Bronchial epithelial cell (primary cell): ENCODE data around the gene OTUD4. TPM values are rescaled to one million over a fixed set of nuclear protein-coding genes. Genes with fewer than 3 reads are reported as not detected.

Source experiments
- DNase-seq: peaks from one replicate; pipeline ENCODE4 v3.0.0-alpha.2; 2010; ENCODE audit warnings: low read depth
- FAIRE-seq: peaks from 2 replicates; lab custom pipeline; 2011; peaks lifted over from hg19 to GRCh38; lab: Jason Lieb, UNC
- H3K27me3 ChIP-seq: 2 replicates; pipeline ENCODE4 v1.5.1; 2011; ENCODE audit warnings: low read length; ENCODE audit not compliant: control insufficient read depth, insufficient read depth
- H3K36me3 ChIP-seq: 2 replicates; pipeline ENCODE4 v1.5.1; 2011; ENCODE audit warnings: low read length; ENCODE audit not compliant: control insufficient read depth, insufficient read depth
- H3K4me3 ChIP-seq: 2 replicates; pipeline ENCODE4 v1.5.1; 2011; ENCODE audit warnings: mild to moderate bottlenecking, low read depth, low read length, control low read depth
- CTCF ChIP-seq: IDR thresholded peaks from 2 replicates; pipeline ENCODE4 v1.5.1; 2011; ENCODE audit warnings: mild to moderate bottlenecking, moderate library complexity, low read length, control low read depth, inconsistent platforms; ENCODE audit not compliant: insufficient read depth, severe bottlenecking
- total RNA-seq: library from RNA; depleted of rRNA; stranded (reverse); fragments of >200 nt; gene quantifications from 2 replicates; pipeline ENCODE4 v1.2.1, GENCODE V29; 2014

OTUD4 gene
- total RNA-seq, 1 donor from 2014 or later: 22.9 TPM

- Histone ChIP-seq H3K36me3 (no peaks in the 10 kb centered on the region), H3K27me3 (no peaks in the 10 kb centered on the region), H3K4me3 (no peak overlapping the region)
- DNase-seq (no peak), FAIRE-seq (peak; percentile 7)
- no peak for TF ChIP-seq CTCF
These were observed 16.4 kb upstream of the OTUD4 start for GRCh38 chr4:145196747-145197146.

- DNase-seq (peak; percentile 77), FAIRE-seq (no peak)
- no peaks in the 10 kb centered on the region for H3K36me3 ChIP-seq
- H3K4me3 ChIP-seq: no peak overlapping the region
- TF ChIP-seq CTCF: no peak
- no peaks in the 10 kb centered on the region for H3K27me3 ChIP-seq
These were observed 15.0 kb upstream of the OTUD4 start for GRCh38 chr4:145195167-145195952.

- TF ChIP-seq CTCF: no peak
- no peak for FAIRE-seq
These were observed 9.6 kb upstream of the OTUD4 start for GRCh38 chr4:145189981-145190380.

GRCh38 chr4:145186729-145187128, 6.3 kb upstream of the OTUD4 start:
- TF ChIP-seq CTCF: no peak
- H3K36me3 ChIP-seq: no peaks in the 10 kb centered on the region
- no peak overlapping the region for H3K4me3 ChIP-seq
- H3K27me3 ChIP-seq: no peaks in the 10 kb centered on the region
- DNase-seq (no peak), FAIRE-seq (no peak)

More at GRCh38 chr4:145189981-145190380, 9.6 kb upstream of the OTUD4 start:
- no peaks in the 10 kb centered on the region for H3K36me3 ChIP-seq
- no peaks in the 10 kb centered on the region for H3K27me3 ChIP-seq
- DNase-seq: no peak
- H3K4me3 ChIP-seq: no peak overlapping the region

GRCh38 chr4:145183581-145183980, 3.2 kb upstream of the OTUD4 start:
- H3K27me3 ChIP-seq: no peaks in the 10 kb centered on the region
- H3K4me3 ChIP-seq: no peak overlapping the region
- no peak for TF ChIP-seq CTCF
- FAIRE-seq: no peak
- H3K36me3 ChIP-seq: no peaks in the 10 kb centered on the region
- no peak for DNase-seq
